Activated naive CD8-positive, alpha-beta T cell treated with anti-CD3 and anti-CD28 coated beads, Interleukin-2, amount 50 U/mL, for 16 hours (primary cell): ENCODE results near the gene SLC29A1.

ENCODE experiments used
- DNase-seq: peaks from one replicate; pipeline ENCODE4 v3.0.0-alpha.2; 2020; ENCODE audit warnings: low read depth, low spot score

SLC29A1 gene

DNA sequence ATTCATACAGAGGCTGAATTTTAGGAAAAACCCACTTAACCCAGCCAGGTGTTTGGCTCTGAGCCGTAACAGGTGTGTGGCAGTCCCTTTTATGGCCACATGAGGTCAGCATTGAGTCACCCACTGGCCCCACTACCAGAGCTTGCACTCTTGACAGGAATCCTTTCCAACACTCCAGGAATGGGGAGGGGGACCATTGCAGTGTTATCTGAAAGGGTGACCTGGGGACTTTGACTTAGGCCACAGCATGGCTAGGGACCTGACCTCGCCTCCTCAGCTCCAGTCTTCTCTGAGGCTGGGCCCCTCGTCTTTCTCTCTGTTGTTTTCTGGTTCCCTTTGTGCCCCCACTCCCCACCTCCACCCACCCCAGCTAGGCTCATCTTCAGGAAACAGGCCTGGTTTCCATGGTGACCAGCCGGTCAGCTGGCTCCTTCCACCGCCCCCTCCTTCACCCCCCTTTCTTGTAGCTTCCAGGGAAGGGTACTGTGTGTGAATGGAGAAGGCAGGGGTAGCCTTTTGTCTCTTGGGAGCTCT is 44.8 kb downstream of the SLC29A1 start:
- DNase-seq = peak; percentile 32

DNA sequence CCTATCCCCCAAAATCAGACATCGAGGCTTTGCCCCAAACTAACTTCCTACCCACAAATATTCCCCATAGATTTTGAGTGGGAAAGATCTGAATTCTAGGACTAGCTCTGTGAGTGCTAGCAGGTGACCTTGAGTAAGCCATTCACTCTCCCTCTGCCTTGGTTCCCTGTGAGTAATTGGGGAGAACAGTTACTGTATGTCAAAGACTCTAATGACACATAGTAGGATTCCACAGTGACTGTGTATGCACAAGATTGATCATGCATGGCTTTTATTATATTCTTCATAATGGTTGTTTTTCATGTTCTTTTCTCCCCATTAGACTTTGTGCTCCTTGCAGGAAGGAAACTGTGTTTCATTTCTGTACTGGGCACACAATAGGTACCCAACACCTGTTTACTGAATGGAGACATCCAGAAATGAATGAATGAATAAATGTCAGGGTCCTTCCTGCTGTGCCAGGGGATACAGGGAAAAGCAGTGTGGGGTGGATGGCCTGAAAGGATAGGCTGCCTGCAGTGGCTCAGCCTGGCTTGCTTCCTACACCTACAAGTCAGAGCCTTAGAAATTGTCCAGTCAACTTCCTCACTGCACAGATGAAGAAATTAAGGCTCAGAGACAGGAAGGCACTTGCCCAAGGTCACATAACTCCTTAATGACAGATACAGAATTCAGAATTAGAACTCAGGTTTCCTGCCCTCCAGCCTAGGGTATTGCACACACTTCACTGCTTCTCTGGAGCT is 46.0 kb downstream of the SLC29A1 start:
- DNase-seq = no peak

DNA sequence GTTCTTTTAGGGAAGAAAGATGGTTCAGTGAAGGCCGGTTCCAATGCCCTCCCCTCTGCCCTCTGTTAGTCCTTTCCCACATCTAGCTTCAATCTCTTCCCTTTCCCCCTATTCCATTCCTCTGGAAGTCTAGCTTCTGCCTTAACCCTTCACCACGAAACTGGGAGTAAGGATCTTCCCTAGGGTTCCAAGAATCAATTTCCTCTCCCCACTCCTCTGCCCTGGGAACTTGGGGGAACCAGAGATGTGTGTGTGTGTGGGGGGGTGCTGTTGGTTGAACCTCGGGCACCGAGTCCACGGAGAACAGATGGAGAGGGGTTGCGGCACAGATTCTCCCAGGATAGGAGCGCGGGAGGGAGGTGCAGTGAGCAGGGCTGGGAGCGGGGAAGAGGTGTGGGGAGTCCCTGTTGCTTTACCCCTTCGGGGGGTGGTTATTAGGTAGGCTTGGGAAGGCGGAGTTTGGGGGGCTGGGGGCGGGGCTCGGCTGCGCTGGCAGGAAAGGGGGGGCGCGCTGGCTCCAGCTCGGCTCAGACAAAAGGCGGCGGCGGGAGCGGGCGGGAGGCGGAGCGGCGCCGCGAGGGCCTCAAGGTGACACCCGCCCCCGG is 46.6 kb downstream of the SLC29A1 start, which contains the start of gene TMEM151B:
Gene TMEM151B (plus strand): TSS at position 530 of the 605 bp plus-strand sequence. CDS start 293 bp downstream, outside the sequence.
- DNase-seq = no peak

DNA sequence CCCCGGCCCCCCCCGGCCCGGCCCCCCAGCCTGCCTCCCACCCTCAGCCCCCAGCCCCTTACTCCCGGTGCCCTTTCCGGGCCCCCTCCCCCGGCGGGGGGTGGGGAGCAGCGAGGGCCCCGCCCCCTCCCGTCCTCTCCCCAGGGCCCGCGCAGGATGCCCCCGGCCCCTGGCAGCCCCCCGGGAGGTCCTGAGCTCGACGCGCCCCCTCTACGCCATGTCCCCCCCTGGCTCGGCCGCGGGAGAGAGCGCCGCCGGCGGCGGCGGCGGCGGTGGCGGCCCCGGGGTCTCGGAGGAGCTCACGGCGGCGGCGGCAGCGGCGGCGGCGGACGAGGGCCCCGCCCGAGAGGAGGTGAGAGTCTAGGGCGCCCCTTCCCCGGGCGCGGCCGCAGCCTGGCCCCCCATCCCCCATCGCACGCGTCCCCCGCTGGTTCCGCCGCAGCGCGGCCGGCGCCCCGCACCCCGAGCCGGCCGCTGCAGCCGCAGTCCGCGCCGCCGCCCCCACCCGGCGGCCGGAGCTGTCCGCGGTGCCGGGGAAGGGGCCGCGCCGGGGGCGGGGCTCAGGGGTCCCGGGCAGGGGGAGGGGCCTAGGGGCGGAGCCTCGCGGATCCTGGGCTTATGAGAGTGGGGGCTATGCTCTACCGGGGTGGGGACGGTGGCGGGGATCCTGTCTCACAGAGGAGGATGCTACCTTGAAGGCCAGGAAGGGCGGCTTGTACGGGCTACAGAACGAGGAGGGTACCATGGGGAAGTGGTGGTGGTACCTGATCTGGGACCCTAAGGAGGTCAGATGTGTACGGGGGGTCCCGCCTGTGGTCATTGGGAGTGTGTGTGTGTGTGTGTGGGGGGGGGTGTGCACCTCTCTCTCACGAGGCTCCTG is 47.4 kb downstream of the SLC29A1 start:
- DNase-seq = no peak

DNA sequence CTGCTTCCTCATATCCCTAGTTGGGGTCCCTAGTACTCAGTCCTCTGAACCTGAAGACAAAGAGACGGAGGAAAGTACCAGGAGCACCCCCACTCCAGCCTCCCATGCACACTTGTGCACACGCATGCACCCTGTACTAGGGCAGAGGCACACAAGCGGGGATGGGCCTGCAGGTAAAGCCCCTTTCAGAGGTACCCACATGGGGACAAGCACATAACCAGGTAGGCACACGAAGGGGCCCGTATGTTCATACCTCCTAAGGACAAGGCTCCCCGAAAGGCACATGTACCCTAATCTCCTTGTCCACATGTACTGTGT is 48.0 kb downstream of the SLC29A1 start:
- no peak for DNase-seq

DNA sequence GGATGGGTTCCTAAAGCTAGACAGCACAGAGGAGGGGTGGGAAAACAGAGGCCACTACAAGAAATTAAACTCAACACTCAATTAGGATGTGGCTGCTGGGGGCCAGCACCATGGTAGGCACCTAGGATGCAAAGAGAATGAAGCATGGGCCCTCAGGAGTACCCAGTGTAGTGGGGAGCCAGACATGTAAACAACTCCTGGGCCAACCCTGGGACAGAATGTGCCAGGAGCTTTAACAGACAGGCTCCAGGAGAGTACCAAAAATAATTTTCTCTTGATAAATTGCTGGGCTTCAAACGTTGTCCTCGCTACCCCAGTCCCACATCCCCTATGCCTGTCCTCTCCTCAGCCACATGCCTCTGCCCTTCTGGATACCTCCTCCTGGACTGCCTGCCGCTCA is 48.5 kb downstream of the SLC29A1 start:
- no peak for DNase-seq

DNA sequence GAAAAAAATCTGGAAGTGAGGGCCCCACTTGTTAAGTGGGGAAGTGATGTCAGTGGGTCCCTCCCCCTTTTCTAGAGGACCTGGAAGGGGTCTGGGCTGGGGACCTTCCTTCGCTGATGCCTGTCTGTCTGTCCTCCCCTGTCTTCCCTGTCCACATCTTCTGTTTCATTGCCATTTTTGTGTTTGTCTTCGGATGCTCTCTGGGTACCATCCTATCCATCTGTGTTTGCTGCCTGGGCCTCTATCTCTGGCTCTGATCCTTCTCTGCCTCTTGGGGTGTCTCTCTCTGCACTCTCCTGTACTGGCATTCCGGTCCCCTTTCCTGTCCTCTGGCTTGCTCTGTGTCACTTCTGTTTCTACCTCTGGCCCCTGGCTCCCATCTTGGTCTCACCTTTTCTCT is 49.1 kb downstream of the SLC29A1 start:
- DNase-seq = no peak

DNA sequence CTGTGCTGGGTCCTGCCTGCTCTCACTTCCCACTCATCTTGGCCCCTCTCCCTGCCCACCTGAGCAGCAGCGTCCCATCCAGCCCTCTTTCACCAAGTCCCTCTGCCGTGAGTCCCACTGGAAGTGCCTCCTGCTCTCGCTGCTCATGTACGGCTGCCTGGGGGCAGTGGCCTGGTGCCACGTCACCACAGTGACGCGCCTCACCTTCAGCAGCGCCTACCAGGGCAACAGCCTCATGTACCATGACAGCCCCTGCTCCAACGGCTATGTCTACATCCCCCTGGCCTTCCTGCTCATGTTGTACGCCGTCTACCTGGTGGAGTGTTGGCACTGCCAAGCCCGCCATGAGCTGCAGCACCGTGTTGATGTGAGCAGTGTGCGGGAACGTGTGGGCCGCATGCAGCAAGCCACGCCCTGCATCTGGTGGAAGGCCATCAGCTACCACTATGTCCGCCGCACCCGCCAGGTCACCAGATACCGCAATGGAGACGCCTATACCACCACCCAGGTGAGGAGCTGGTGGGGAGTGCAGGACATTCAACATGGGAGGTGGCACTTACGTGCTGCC is 49.7 kb downstream of the SLC29A1 start:
- no peak for DNase-seq

DNA sequence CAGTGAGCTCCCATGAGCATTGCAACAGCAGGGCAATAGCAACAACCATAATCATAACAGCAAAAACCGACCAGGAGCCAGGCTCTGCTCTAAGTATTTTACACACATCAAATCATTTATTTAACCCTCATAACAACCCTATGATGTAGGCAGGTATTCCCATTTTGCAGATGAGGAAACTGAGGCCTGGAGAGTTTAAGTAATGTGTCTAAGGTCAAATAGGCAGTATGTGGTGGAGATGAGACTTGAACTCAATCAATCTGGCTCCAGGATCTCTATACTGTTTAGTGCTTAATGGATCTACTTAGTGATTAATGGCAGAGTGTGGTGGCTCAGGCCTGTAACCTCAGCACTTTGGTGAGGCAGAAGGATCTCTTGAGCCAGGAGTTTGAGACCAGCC is 50.2 kb downstream of the SLC29A1 start:
- no peak for DNase-seq

DNA sequence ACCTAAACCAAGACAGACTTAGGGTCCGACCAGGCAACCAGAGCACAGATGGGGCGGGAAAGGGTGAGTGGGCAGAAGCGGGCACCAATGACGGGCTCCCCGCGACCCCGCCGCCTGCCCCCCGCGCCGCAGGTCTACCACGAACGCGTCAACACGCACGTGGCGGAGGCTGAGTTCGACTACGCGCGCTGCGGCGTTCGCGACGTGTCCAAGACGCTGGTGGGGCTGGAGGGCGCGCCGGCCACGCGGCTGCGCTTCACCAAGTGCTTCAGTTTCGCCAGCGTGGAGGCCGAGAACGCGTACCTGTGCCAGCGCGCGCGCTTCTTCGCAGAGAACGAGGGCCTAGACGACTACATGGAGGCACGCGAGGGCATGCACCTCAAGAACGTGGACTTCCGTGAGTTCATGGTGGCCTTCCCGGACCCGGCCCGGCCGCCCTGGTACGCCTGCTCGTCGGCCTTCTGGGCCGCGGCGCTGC is 51.9 kb downstream of the SLC29A1 start:
- DNase-seq = no peak

DNA sequence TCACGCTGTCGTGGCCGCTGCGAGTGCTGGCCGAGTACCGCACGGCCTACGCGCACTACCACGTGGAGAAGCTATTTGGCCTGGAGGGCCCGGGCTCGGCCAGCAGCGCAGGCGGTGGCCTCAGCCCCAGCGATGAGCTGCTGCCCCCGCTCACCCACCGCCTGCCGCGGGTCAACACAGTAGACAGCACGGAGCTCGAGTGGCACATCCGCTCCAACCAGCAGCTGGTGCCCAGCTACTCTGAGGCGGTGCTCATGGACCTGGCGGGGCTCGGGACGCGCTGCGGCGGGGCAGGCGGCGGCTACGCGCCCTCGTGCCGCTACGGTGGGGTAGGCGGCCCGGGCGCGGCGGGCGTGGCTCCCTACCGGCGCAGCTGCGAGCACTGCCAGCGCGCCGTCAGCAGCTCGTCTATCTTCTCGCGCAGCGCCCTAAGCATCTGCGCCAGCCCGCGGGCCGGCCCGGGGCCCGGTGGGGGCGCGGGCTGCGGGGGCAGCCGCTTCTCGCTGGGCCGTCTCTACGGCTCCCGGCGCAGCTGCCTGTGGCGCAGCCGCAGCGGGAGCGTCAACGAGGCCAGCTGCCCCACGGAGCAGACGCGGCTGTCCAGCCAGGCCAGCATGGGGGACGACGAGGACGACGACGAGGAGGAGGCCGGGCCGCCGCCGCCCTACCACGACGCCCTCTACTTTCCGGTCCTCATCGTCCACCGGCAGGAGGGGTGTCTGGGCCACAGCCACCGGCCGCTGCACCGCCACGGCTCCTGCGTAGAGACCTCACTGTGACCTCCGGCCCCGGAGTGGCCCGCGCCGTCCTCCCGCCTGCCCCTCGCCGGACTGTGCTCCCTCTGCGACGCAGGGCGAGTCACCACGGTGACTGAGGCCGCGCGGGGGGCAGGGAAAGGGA is 52.6 kb downstream of the SLC29A1 start:
- no peak for DNase-seq

DNA sequence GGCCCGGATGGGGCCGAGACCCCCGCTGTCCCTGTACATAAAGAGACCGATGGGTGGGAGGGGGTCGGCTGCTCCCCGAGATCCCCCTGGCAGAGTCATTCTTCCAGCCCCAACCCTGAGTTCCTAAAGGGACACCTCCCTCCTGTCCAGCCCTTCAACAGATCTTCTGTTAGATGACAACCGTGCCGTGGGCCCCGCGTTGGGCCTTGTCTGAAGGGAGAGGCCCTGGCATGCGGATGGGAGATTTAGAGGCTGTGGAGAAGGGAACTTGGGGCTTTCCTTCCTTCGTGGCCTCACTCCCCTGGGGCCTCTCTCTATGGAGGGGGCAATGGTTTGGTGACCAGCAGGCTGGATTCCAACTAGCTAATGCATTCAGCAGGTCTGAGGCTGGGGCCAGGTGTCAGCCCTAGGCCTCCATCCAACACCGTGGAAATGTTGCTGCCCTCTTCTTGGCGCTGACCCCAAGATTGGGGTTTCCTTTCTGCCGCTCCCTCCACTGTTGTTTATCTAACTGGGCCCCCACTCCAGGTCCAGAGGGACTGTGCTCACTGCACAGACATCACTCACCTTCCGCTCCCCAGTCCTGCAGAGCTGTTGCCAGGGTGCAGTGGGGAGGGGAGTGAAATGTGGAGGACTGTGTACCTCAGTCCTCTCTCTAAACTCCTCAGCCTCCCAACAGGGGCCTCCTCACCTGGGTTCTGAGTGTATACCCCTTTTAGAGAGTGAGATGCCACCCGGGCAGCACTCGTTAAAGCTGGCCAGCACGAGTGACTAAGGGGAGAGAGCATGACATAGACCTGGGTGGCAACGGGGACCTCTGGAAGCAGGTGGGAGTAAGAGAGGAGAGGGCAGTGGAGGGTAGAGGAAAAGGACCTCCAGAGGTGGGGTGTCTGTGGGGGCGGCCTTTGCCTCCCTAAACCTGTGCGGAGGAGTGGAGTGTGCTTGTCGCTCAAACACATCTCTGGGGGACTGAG is 53.6 kb downstream of the SLC29A1 start:
- DNase-seq = no peak

DNA sequence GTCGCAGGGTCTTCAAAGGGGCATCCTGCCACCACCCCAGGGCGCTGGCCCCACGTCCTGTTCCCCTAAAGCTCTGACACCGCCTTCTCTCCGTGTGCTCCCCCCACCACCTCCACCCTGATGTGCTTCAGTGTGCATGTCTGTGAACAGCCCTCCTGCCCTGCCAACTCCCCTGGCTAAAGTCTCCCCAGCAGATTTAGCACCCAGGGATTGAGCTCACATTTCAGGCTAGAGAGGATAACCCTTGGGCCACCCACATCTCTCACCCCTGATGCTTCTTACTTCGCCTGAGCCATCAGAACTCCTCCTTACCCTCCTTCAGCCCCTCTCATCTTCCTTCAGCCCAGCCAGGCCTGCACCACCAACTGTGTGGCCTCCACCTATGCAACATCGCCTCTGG is 54.4 kb downstream of the SLC29A1 start:
- no peak for DNase-seq

DNA sequence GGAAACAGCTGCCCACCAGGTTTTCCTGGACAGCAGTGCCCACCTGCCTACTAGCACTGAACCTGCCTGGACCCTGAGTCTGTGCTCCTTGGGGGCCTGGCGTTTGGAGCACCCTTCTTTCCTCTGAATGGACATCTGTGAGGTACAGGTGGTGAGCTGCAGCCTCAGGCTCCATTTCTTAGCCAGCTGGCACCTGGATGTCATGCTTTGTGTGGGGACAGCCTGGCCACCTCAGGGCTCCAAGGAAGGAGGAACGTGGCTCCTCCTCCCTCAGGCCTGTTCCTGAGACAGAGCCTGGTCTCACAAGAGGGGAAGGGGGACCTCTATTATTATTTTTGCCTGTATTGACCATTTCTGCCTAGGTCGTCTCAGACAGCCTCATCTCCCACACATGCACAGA is 54.9 kb downstream of the SLC29A1 start:
- no peak for DNase-seq

DNA sequence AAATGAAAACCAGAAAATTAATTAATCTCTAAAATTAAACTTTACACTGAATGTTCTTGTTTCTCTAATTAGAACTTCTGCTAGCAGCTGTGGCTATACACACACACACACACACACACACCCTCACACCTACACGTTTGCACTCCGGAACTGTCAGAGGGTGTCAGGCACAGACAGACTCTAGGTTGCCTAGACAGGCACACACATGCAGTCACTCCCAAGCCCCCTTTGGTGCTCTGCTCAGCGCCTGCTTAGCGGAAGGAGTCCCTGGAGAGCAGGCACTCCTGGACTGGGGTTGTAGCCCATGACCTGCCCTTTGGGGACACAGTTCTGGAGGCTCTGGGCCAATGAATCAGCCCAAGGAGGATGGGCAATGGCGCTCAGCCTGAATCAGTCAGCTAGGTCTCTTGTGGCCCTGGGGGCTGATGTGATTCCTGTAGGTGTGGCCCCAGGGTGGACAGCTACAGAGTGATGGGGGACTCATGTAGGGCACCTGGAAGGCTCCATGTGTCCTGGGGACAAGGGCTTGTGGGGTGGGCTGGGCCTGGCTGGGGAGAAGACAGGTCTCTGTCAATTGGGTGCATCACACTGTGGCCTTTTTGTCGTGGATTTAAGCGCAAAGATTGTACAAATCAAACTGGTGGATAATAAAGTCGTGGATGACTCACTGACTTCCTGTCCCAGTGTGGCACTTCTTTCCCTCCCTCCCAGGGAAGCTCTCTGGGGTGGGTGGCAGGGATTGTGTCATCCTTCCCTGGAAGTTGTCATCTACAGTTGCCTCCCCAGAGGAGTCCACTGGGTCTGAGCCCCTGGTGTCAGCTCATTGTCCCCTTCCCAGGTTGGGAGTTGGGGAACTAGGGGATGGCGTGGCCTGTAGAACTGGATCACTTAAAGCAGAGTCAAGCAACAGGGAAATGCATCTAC is 55.6 kb downstream of the SLC29A1 start:
- DNase-seq = no peak
